Measurements from ENCODE around the gene TMEM200A. TPM values are rescaled to one million over a fixed set of nuclear protein-coding genes. Genes with fewer than 3 reads are reported as not detected.

TMEM200A gene
- total and polyA plus RNA-seq, 2 of the 8 experiments (the other 6 are each of a cell fraction or from before 2014, with no cell fraction given), result 6.2 to 13.9 TPM

- TF ChIP-seq, protein P1, sequence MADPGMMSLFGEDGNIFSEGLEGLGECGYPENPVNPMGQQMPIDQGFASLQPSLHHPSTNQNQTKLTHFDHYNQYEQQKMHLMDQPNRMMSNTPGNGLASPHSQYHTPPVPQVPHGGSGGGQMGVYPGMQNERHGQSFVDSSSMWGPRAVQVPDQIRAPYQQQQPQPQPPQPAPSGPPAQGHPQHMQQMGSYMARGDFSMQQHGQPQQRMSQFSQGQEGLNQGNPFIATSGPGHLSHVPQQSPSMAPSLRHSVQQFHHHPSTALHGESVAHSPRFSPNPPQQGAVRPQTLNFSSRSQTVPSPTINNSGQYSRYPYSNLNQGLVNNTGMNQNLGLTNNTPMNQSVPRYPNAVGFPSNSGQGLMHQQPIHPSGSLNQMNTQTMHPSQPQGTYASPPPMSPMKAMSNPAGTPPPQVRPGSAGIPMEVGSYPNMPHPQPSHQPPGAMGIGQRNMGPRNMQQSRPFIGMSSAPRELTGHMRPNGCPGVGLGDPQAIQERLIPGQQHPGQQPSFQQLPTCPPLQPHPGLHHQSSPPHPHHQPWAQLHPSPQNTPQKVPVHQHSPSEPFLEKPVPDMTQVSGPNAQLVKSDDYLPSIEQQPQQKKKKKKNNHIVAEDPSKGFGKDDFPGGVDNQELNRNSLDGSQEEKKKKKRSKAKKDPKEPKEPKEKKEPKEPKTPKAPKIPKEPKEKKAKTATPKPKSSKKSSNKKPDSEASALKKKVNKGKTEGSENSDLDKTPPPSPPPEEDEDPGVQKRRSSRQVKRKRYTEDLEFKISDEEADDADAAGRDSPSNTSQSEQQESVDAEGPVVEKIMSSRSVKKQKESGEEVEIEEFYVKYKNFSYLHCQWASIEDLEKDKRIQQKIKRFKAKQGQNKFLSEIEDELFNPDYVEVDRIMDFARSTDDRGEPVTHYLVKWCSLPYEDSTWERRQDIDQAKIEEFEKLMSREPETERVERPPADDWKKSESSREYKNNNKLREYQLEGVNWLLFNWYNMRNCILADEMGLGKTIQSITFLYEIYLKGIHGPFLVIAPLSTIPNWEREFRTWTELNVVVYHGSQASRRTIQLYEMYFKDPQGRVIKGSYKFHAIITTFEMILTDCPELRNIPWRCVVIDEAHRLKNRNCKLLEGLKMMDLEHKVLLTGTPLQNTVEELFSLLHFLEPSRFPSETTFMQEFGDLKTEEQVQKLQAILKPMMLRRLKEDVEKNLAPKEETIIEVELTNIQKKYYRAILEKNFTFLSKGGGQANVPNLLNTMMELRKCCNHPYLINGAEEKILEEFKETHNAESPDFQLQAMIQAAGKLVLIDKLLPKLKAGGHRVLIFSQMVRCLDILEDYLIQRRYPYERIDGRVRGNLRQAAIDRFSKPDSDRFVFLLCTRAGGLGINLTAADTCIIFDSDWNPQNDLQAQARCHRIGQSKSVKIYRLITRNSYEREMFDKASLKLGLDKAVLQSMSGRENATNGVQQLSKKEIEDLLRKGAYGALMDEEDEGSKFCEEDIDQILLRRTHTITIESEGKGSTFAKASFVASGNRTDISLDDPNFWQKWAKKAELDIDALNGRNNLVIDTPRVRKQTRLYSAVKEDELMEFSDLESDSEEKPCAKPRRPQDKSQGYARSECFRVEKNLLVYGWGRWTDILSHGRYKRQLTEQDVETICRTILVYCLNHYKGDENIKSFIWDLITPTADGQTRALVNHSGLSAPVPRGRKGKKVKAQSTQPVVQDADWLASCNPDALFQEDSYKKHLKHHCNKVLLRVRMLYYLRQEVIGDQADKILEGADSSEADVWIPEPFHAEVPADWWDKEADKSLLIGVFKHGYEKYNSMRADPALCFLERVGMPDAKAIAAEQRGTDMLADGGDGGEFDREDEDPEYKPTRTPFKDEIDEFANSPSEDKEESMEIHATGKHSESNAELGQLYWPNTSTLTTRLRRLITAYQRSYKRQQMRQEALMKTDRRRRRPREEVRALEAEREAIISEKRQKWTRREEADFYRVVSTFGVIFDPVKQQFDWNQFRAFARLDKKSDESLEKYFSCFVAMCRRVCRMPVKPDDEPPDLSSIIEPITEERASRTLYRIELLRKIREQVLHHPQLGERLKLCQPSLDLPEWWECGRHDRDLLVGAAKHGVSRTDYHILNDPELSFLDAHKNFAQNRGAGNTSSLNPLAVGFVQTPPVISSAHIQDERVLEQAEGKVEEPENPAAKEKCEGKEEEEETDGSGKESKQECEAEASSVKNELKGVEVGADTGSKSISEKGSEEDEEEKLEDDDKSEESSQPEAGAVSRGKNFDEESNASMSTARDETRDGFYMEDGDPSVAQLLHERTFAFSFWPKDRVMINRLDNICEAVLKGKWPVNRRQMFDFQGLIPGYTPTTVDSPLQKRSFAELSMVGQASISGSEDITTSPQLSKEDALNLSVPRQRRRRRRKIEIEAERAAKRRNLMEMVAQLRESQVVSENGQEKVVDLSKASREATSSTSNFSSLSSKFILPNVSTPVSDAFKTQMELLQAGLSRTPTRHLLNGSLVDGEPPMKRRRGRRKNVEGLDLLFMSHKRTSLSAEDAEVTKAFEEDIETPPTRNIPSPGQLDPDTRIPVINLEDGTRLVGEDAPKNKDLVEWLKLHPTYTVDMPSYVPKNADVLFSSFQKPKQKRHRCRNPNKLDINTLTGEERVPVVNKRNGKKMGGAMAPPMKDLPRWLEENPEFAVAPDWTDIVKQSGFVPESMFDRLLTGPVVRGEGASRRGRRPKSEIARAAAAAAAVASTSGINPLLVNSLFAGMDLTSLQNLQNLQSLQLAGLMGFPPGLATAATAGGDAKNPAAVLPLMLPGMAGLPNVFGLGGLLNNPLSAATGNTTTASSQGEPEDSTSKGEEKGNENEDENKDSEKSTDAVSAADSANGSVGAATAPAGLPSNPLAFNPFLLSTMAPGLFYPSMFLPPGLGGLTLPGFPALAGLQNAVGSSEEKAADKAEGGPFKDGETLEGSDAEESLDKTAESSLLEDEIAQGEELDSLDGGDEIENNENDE (IDR thresholded peaks at IDR 0.05; ENCODE audit: insufficient replicate concordance, low read length), result no peak
- TF ChIP-seq SP2 (IDR thresholded peaks at IDR 0.05; ENCODE audit: low read length), result no peak
- no peak for TF ChIP-seq POLR2AphosphoS5 (IDR thresholded peaks at IDR 0.05; ENCODE audit: low read depth, low read length)
- no peak for TF ChIP-seq HDAC6 (IDR thresholded peaks at IDR 0.05; ENCODE audit: low read depth, low read length)
- no peak for TF ChIP-seq CBX8 (IDR thresholded peaks at IDR 0.05; ENCODE audit: borderline replicate concordance, low read depth, low read length)
These were observed 10.2 kb upstream of the TMEM200A start (continued) for GRCh38 chr6:130355572-130355971.
